ENCODE measurements around the gene PSD2. TPM values are rescaled to one million over a fixed set of nuclear protein-coding genes. Genes with fewer than 3 reads are reported as not detected.

PSD2 gene
- total and polyA plus RNA-seq, 2 donors from 2014 or later = 0.09 to 0.13 TPM

DNA sequence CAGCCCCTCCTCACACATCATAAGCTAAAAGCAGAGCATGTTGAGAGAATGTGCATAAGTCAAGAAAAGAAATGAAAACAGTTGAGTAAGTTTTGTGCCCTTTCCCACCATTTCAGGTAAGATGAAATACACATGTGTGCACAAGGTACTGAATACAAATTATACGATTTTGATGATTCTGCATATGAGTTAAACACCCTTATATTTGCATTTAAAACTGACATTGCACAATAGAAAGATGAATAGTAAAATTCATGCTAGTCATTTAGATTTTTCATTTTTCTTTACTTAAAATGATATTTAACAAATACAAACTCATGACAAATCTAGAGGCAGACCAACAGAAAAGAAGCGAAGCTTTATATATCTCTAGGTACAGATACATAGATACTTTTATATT is 24.9 kb upstream of the PSD2 start:
- no peak overlapping the region for H3K9ac ChIP-seq (ENCODE audit: low read length in 3 of 3)
- H3K36me3 ChIP-seq (ENCODE audit: control insufficient read depth in 2 of 3, insufficient read depth in 3 of 3, low read length in 3 of 3) = no peaks in the 10 kb centered on the region
- DNase-seq (no peak), FAIRE-seq (no peak)
- peaks cover 0 to 18% (median 8%) of the 10 kb centered on the region in 3 donors for H3K4me1 ChIP-seq (ENCODE audit: control insufficient read depth in 2 of 3, insufficient read depth in 2 of 3, low read depth in 1 of 3, low read length in 3 of 3)
- intact Hi-C loops (cut with DNase I) = no loop called here
- TF ChIP-seq, protein P1, sequence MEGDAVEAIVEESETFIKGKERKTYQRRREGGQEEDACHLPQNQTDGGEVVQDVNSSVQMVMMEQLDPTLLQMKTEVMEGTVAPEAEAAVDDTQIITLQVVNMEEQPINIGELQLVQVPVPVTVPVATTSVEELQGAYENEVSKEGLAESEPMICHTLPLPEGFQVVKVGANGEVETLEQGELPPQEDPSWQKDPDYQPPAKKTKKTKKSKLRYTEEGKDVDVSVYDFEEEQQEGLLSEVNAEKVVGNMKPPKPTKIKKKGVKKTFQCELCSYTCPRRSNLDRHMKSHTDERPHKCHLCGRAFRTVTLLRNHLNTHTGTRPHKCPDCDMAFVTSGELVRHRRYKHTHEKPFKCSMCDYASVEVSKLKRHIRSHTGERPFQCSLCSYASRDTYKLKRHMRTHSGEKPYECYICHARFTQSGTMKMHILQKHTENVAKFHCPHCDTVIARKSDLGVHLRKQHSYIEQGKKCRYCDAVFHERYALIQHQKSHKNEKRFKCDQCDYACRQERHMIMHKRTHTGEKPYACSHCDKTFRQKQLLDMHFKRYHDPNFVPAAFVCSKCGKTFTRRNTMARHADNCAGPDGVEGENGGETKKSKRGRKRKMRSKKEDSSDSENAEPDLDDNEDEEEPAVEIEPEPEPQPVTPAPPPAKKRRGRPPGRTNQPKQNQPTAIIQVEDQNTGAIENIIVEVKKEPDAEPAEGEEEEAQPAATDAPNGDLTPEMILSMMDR (IDR thresholded peaks at IDR 0.05; ENCODE audit: borderline replicate concordance, extremely low read depth, insufficient read depth) = no peak
- H3K27ac ChIP-seq (ENCODE audit: low read depth in 2 of 2, low read length in 2 of 2) = no peak overlapping the region
- no peaks in the 10 kb centered on the region for H3K27me3 ChIP-seq (ENCODE audit: control insufficient read depth, insufficient read depth, low read length)
- H3K4me3 ChIP-seq (ENCODE audit: low read length in 3 of 3) = no peak overlapping the region
- H3K9me3 ChIP-seq (ENCODE audit: control insufficient read depth in 2 of 3, insufficient read depth in 1 of 3, low read length in 3 of 3) = no peaks in the 10 kb centered on the region

DNA sequence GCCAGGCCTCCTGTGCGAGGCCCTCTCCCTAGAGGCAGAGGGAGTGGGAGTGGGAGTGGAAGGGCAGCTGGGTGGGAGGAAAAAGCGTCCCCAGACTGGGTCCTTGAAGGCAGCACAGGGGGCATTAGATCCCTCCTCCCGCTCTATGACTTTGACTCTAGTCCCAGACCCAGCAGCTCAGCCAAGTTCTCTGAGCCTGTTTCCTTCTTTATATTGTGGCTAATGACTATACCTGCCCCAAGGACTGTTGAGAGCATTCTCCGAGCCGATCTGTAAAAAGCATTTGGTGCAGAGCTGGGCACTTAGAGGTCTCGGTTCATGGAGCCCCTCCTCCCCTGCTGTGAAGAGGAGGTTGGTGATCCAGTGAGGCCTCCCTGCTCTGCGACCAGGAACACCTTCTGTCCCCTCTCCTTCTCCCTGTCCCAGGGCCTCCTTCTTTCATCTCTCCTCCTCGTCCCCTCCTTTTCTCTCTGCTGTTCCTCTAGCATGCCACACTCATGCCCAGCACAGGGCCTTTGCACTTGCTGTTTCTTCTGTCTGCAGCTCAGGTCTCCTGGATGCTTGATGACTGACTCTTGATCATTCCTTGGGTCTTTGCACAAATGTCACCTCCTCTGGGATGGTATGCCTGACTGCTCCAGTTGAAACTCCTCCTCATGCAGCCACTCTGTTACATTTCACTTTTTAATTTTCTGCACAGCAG is 23.4 kb upstream of the PSD2 start:
- Histone ChIP-seq H3K27me3 (ENCODE audit: control insufficient read depth, insufficient read depth, low read length) (no peaks in the 10 kb centered on the region), H3K36me3 (ENCODE audit: control insufficient read depth in 2 of 3, insufficient read depth in 3 of 3, low read length in 3 of 3) (no peaks in the 10 kb centered on the region), H3K9ac (ENCODE audit: low read length in 3 of 3) (no peak overlapping the region), H3K4me1 (ENCODE audit: control insufficient read depth in 2 of 3, insufficient read depth in 2 of 3, low read depth in 1 of 3, low read length in 3 of 3) (peaks cover 0 to 15% (median 8%) of the 10 kb centered on the region in 3 donors), H3K27ac (ENCODE audit: low read depth in 2 of 2, low read length in 2 of 2) (no peak overlapping the region), H3K4me3 (ENCODE audit: low read length in 3 of 3) (no peak overlapping the region), H3K9me3 (ENCODE audit: control insufficient read depth in 2 of 3, insufficient read depth in 1 of 3, low read length in 3 of 3) (no peaks in the 10 kb centered on the region)
- intact Hi-C loops (cut with DNase I) = no loop called here
- FAIRE-seq = no peak
- TF ChIP-seq, protein P1 (IDR thresholded peaks at IDR 0.05; ENCODE audit: borderline replicate concordance, extremely low read depth, insufficient read depth) = no peak
- no peak for DNase-seq

- TF ChIP-seq, protein P1 (IDR thresholded peaks at IDR 0.05; ENCODE audit: borderline replicate concordance, extremely low read depth, insufficient read depth) = no peak
- Histone ChIP-seq H3K27me3 (ENCODE audit: control insufficient read depth, insufficient read depth, low read length) (no peaks in the 10 kb centered on the region), H3K9me3 (ENCODE audit: control insufficient read depth in 2 of 3, insufficient read depth in 1 of 3, low read length in 3 of 3) (no peaks in the 10 kb centered on the region), H3K4me3 (ENCODE audit: low read length in 3 of 3) (no peak overlapping the region), H3K36me3 (ENCODE audit: control insufficient read depth in 2 of 3, insufficient read depth in 3 of 3, low read length in 3 of 3) (no peaks in the 10 kb centered on the region), H3K4me1 (ENCODE audit: control insufficient read depth in 2 of 3, insufficient read depth in 2 of 3, low read depth in 1 of 3, low read length in 3 of 3) (peaks cover 0 to 13% (median 4%) of the 10 kb centered on the region in 3 donors), H3K9ac (ENCODE audit: low read length in 3 of 3) (no peak overlapping the region), H3K27ac (ENCODE audit: low read depth in 2 of 2, low read length in 2 of 2) (no peak overlapping the region)
- intact Hi-C loops (cut with DNase I) = no loop called here
- FAIRE-seq = no peak
- DNase-seq = no peak
Observed at GRCh38 chr5:139772927-139773690, 22.5 kb upstream of the PSD2 start.

Measured in kidney (tissue), 14 donors.